Measurements from ENCODE around the gene MAML2.

MAML2 gene

DNA sequence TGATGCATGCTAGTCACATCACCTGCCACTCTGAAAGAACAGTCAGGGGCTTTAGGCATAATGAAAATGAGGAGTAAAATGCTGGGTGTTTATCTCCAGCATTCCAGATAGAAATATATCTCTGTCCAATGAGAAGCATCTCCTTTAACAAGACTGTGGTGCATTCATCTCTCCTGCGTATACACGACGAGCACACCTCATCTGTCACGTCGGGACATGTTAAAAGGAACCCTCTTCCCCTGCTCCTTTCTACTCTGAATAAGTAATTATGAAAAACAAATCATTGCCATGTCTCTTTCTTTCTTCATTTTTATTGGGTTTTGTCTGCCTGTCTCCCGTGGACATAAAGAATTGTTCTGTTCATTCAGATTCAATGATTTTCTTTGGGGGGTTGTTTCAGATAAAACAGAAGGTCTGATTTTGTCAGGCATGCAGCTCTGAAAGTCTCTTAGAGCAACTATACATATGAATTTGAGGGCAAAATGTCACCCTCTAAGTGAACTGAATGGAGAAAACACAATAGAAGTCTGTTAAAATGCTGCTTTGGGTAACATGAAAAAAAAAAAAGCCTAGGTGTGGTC is 195.0 kb downstream of the MAML2 start:
- Histone ChIP-seq H3K4me1 (ENCODE audit: control insufficient read depth in 1 of 2, insufficient read depth in 1 of 2, low read depth in 1 of 2, low read length in 1 of 2) (no peaks in the 10 kb centered on the region), H3K36me3 (no peaks in the 10 kb centered on the region), H3K4me3 (ENCODE audit: low read depth in 1 of 2, low read length in 1 of 2) (no peak overlapping the region), H3K27ac (no peak overlapping the region), H3K27me3 (peaks cover 3% of the 10 kb centered on the region), H3K9me3 (no peaks in the 10 kb centered on the region)
- no peak for TF ChIP-seq CTCF (IDR thresholded peaks at IDR 0.05)

GRCh38 chr11:96147186-96147585 is 195.8 kb downstream of the MAML2 start:
- no peaks in the 10 kb centered on the region for H3K9me3 ChIP-seq
- peaks cover 3% of the 10 kb centered on the region for H3K27me3 ChIP-seq
- no peaks in the 10 kb centered on the region for H3K36me3 ChIP-seq
- H3K4me3 ChIP-seq (ENCODE audit: low read depth in 1 of 2, low read length in 1 of 2), result no peak overlapping the region
- TF ChIP-seq CTCF (IDR thresholded peaks at IDR 0.05), result no peak
- H3K4me1 ChIP-seq (ENCODE audit: control insufficient read depth in 1 of 2, insufficient read depth in 1 of 2, low read depth in 1 of 2, low read length in 1 of 2), result no peaks in the 10 kb centered on the region
- H3K27ac ChIP-seq, result no peak overlapping the region

DNA sequence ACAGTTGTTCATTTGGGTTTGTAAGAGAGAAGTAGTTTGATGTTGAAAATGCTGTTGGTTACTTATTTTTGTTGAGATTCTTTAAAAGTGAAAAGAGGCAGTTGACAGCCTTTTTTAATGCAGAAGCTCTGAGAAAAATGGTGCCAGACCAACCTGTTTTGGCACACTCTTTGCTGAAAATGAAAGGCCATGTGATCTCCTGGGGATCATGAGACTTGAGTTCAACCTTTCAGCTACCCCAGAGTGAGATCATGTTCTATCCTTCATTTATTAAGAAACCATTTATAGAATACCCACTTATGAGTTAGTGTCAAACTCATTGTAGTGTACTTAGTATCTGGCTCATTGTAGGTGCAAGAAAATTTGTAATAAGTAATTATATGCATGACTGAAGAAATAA is 196.2 kb downstream of the MAML2 start:
- H3K4me1 ChIP-seq (ENCODE audit: control insufficient read depth in 1 of 2, insufficient read depth in 1 of 2, low read depth in 1 of 2, low read length in 1 of 2), result no peaks in the 10 kb centered on the region
- no peaks in the 10 kb centered on the region for H3K36me3 ChIP-seq
- no peak overlapping the region for H3K27ac ChIP-seq
- H3K4me3 ChIP-seq (ENCODE audit: low read depth in 1 of 2, low read length in 1 of 2), result no peak overlapping the region
- no peaks in the 10 kb centered on the region for H3K9me3 ChIP-seq
- no peak for TF ChIP-seq CTCF (IDR thresholded peaks at IDR 0.05)
- peaks cover 3% of the 10 kb centered on the region for H3K27me3 ChIP-seq

DNA sequence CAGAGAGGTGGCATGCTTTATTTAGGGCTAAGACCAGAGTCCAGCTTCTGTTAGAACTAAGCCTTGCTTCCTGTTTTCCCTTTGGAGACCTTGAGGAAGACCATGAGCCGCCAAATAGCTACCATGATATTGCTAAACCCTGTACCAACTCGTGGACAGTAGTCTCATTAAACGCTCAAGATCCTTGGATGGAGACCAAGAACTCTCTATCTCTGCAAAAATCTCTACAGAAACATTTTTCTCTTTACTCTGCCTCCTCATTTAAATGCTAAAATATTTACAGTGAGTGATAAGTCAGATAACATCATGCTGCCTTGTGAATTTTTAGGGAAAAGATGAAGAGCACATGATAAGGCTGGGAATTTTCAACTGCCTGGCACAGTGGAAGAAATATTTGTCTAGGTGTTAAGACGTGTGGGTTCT is 197.8 kb downstream of the MAML2 start:
- no peak for TF ChIP-seq CTCF (IDR thresholded peaks at IDR 0.05)
- H3K36me3 ChIP-seq, result no peaks in the 10 kb centered on the region
- no peaks in the 10 kb centered on the region for H3K9me3 ChIP-seq
- no peaks in the 10 kb centered on the region for H3K4me1 ChIP-seq (ENCODE audit: control insufficient read depth in 1 of 2, insufficient read depth in 1 of 2, low read depth in 1 of 2, low read length in 1 of 2)
- H3K27ac ChIP-seq, result no peak overlapping the region
- H3K27me3 ChIP-seq, result peaks cover 3% of the 10 kb centered on the region
- H3K4me3 ChIP-seq (ENCODE audit: low read depth in 1 of 2, low read length in 1 of 2), result no peak overlapping the region

DNA sequence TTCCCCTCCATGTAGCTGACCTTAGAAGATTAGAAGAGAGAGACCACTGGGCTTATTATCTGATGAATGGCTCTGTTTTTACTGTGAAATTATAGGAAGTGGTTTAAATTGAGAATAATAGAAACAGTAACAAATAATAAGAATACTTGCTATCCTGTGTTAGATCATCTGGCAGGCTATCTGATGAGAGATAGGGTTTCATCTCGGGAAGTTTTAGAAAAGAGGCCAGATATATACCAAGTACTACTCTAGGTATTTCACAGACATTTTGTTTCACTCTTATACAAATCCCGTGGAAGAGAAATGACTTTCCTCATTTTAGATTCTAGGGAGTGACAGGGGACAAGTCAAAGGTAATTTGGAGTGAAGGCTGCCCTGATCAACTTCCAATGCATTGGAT is 198.4 kb downstream of the MAML2 start:
- Histone ChIP-seq H3K4me1 (ENCODE audit: control insufficient read depth in 1 of 2, insufficient read depth in 1 of 2, low read depth in 1 of 2, low read length in 1 of 2) (no peaks in the 10 kb centered on the region), H3K4me3 (ENCODE audit: low read depth in 1 of 2, low read length in 1 of 2) (no peak overlapping the region), H3K9me3 (no peaks in the 10 kb centered on the region), H3K36me3 (no peaks in the 10 kb centered on the region), H3K27me3 (peaks cover 3% of the 10 kb centered on the region), H3K27ac (no peak overlapping the region)
- TF ChIP-seq CTCF (IDR thresholded peaks at IDR 0.05), result no peak
